HEK293T (cell line): ENCODE data around the gene CELF4.

Experiments used
- CTCF ChIA-PET: fragments of 350-600 bp; formaldehyde crosslinking; extraction: SDS; loops from one replicate; lab custom pipeline; 2021; ENCODE audit warnings: antibody characterized with exemption, inconsistent platforms; lab: Yijun Ruan, JAX
- POLR2A ChIA-PET: fragments of 350-600 bp; formaldehyde crosslinking; extraction: SDS; loops from one replicate; lab custom pipeline; 2020; ENCODE audit warnings: antibody characterized with exemption, inconsistent platforms; lab: Yijun Ruan, JAX
- DNase-seq: peaks from one replicate; pipeline ENCODE4 v3.0.0; 2012; ENCODE audit warnings: mixed read lengths; ENCODE audit errors: extremely low spot score
- ARNT ChIP-seq: fragments of 450-650 bp; IDR thresholded peaks from 2 replicates; pipeline ENCODE4 v1.6.1; 2017; ENCODE audit warnings: mild to moderate bottlenecking
- BHLHE40 ChIP-seq: fragments of 450-650 bp; IDR thresholded peaks from 2 replicates; pipeline ENCODE4 v1.6.1; 2016; ENCODE audit warnings: mild to moderate bottlenecking, moderate library complexity, borderline replicate concordance
- CTBP1 ChIP-seq: fragments of 450-650 bp; IDR thresholded peaks from 2 replicates; pipeline ENCODE4 v1.6.1; 2016; ENCODE audit warnings: borderline replicate concordance
- ELF4 ChIP-seq: fragments of 450-650 bp; IDR thresholded peaks from 2 replicates; pipeline ENCODE4 v1.6.1; 2017; ENCODE audit warnings: antibody characterized with exemption
- FOXA1 ChIP-seq: fragments of 450-650 bp; IDR thresholded peaks from 2 replicates; pipeline ENCODE4 v1.6.1; 2016; ENCODE audit warnings: mild to moderate bottlenecking
- FOXK2 ChIP-seq: fragments of 450-650 bp; IDR thresholded peaks from 2 replicates; pipeline ENCODE4 v1.6.1; 2016; ENCODE audit warnings: mild to moderate bottlenecking
- FOXM1 ChIP-seq: fragments of 450-650 bp; IDR thresholded peaks from 2 replicates; pipeline ENCODE4 v1.6.1; 2017; ENCODE audit warnings: mild to moderate bottlenecking, borderline replicate concordance
- HDGF ChIP-seq: fragments of 450-650 bp; IDR thresholded peaks from 2 replicates; pipeline ENCODE4 v1.6.1; 2017; ENCODE audit warnings: antibody characterized with exemption, borderline replicate concordance
- L3MBTL2 ChIP-seq: fragments of 450-650 bp; conservative IDR thresholded peaks from 2 replicates; pipeline ENCODE4 v1.6.1; 2016; ENCODE audit warnings: mild to moderate bottlenecking
- LEF1 ChIP-seq: fragments of 450-650 bp; IDR thresholded peaks from 2 replicates; pipeline ENCODE4 v1.6.1; 2017; ENCODE audit warnings: mild to moderate bottlenecking, borderline replicate concordance
- NFRKB ChIP-seq: fragments of 450-650 bp; IDR thresholded peaks from 2 replicates; pipeline ENCODE4 v1.6.1; 2016; ENCODE audit warnings: mild to moderate bottlenecking, moderate library complexity
- PKNOX1 ChIP-seq: fragments of 450-650 bp; IDR thresholded peaks from 2 replicates; pipeline ENCODE4 v1.6.1; 2016
- SP1 ChIP-seq: fragments of 450-650 bp; IDR thresholded peaks from 2 replicates; pipeline ENCODE4 v1.6.1; 2017
- SUZ12 ChIP-seq: fragments of 450-650 bp; IDR thresholded peaks from 2 replicates; pipeline ENCODE4 v1.6.1; 2016; ENCODE audit warnings: mild to moderate bottlenecking
- TARDBP ChIP-seq: fragments of 450-650 bp; IDR thresholded peaks from 2 replicates; pipeline ENCODE4 v1.6.1; 2016
- ZNF384 ChIP-seq: fragments of 450-650 bp; IDR thresholded peaks from 2 replicates; pipeline ENCODE4 v1.6.1; 2016

CELF4 gene

GRCh38 chr18:37422116-37422515 is 143.5 kb downstream of the CELF4 start:
- no peak for DNase-seq
- POLR2A ChIA-PET = no interaction called here
- CTCF ChIA-PET = interaction anchor here (1.0 to 1.2 kb wide), 2 partner anchors 63 to 100 kb away, joined by 3 to 5 read pairs; no protein-coding TSS in a partner anchor
- TF ChIP-seq FOXA1 (no peak), SP1 (no peak), LEF1 (no peak), SUZ12 (no peak), FOXM1 (no peak), PKNOX1 (no peak), TARDBP (no peak)

GRCh38 chr18:37421341-37422077 is 144.1 kb downstream of the CELF4 start:
- TF ChIP-seq ELF4 (no peak), SUZ12 (no peak), BHLHE40 (no peak), CTBP1 (no peak), FOXM1 (no peak), TARDBP (no peak), SP1 (no peak), FOXA1 (no peak), FOXK2 (no peak), NFRKB (no peak), HDGF (no peak), PKNOX1 (no peak)
- no peak for DNase-seq
- ChIA-PET CTCF (interaction anchor here (1.2 kb wide), 1 partner anchor 63 kb away, joined by 5 read pairs; no protein-coding TSS in a partner anchor), POLR2A (no interaction called here)

GRCh38 chr18:37420315-37420880 is 145.2 kb downstream of the CELF4 start:
- CTCF ChIA-PET = no interaction called here
- TF ChIP-seq ARNT = no peak
- POLR2A ChIA-PET = no interaction called here
- no peak for DNase-seq

- CTCF ChIA-PET = no interaction called here
- no peak for DNase-seq
- POLR2A ChIA-PET = no interaction called here
- TF ChIP-seq NFRKB = no peak
- no peak for TF ChIP-seq LEF1
- TF ChIP-seq FOXK2 = no peak
- TF ChIP-seq SUZ12 = no peak
- TF ChIP-seq L3MBTL2 = no peak
- TF ChIP-seq CTBP1 = no peak
- TF ChIP-seq ZNF384 = no peak
- TF ChIP-seq BHLHE40 = no peak
- no peak for TF ChIP-seq HDGF
- no peak for TF ChIP-seq SP1
- no peak for TF ChIP-seq ARNT
- TF ChIP-seq TARDBP = no peak
- no peak for TF ChIP-seq PKNOX1
These were observed 145.7 kb downstream of the CELF4 start for GRCh38 chr18:37419866-37420265.

GRCh38 chr18:37419315-37419714 is 146.3 kb downstream of the CELF4 start:
- POLR2A ChIA-PET = no interaction called here
- CTCF ChIA-PET = no interaction called here
- no peak for DNase-seq
- TF ChIP-seq ZNF384 (no peak), SUZ12 (no peak), FOXK2 (no peak), ELF4 (no peak), FOXA1 (no peak), CTBP1 (no peak), PKNOX1 (no peak), SP1 (no peak)

- DNase-seq = no peak
- ChIA-PET CTCF (interaction anchor here (0.6 kb wide), 1 partner anchor 120 kb away, joined by 3 read pairs; no protein-coding TSS in a partner anchor), POLR2A (no interaction called here)
- TF ChIP-seq SUZ12 (no peak), LEF1 (no peak), ARNT (no peak), PKNOX1 (no peak), ELF4 (no peak), SP1 (no peak), TARDBP (no peak), BHLHE40 (no peak), ZNF384 (no peak), FOXM1 (no peak), L3MBTL2 (no peak), FOXA1 (no peak), CTBP1 (no peak), HDGF (no peak), FOXK2 (no peak), NFRKB (no peak)
These were observed 150.8 kb downstream of the CELF4 start for GRCh38 chr18:37414816-37415215.
